Measurements from ENCODE around the gene ABHD12. TPM values are rescaled to one million over a fixed set of nuclear protein-coding genes. Genes with fewer than 3 reads are reported as not detected.

Gene ABHD12
- total RNA-seq, 2 donors from 2014 or later, result 11.2 to 23.0 TPM

- peaks cover 4% of the 10 kb centered on the region for H3K9me3 Mint-ChIP-seq
- H3K27ac Mint-ChIP-seq, result no peak overlapping the region
- no peaks in the 10 kb centered on the region for H3K36me3 Mint-ChIP-seq (ENCODE audit: low read depth)
- H3K4me3 Mint-ChIP-seq, result no peak overlapping the region
- no peaks in the 10 kb centered on the region for H3K4me1 Mint-ChIP-seq
- no peak for ATAC-seq (replicated peaks)
- H3K27me3 Mint-ChIP-seq, result no peaks in the 10 kb centered on the region
Measured at GRCh38 chr20:25397821-25398220, 7.2 kb upstream of the ABHD12 start.

GRCh38 chr20:25397096-25397495 lies 6.5 kb upstream of the ABHD12 start:
- no peak overlapping the region for H3K27ac Mint-ChIP-seq
- no peaks in the 10 kb centered on the region for H3K27me3 Mint-ChIP-seq
- no peaks in the 10 kb centered on the region for H3K36me3 Mint-ChIP-seq (ENCODE audit: low read depth)
- H3K9me3 Mint-ChIP-seq, result no peaks in the 10 kb centered on the region
- ATAC-seq (replicated peaks), result no peak
- H3K4me3 Mint-ChIP-seq, result no peak overlapping the region
- no peaks in the 10 kb centered on the region for H3K4me1 Mint-ChIP-seq

- Mint-ChIP-seq H3K27ac (no peak overlapping the region), H3K27me3 (no peaks in the 10 kb centered on the region)
Measured at GRCh38 chr20:25394996-25395395, 4.4 kb upstream of the ABHD12 start.

GRCh38 chr20:25394276-25394675 lies 3.6 kb upstream of the ABHD12 start:
- H3K9me3 Mint-ChIP-seq, result no peaks in the 10 kb centered on the region

More at GRCh38 chr20:25394996-25395395, 4.4 kb upstream of the ABHD12 start:
- no peaks in the 10 kb centered on the region for H3K36me3 Mint-ChIP-seq (ENCODE audit: low read depth)
- H3K4me1 Mint-ChIP-seq, result no peaks in the 10 kb centered on the region
- H3K9me3 Mint-ChIP-seq, result no peaks in the 10 kb centered on the region
- no peak overlapping the region for H3K4me3 Mint-ChIP-seq
- no peak for ATAC-seq (replicated peaks)

GRCh38 chr20:25389858-25390537 lies 637 bp downstream of the ABHD12 start:
- peaks cover 10% of the 10 kb centered on the region for H3K36me3 Mint-ChIP-seq (ENCODE audit: low read depth)
- no peaks in the 10 kb centered on the region for H3K9me3 Mint-ChIP-seq
- no peaks in the 10 kb centered on the region for H3K27me3 Mint-ChIP-seq
- no peak overlapping the region for H3K27ac Mint-ChIP-seq
- peak overlapping the region; percentile 82 for H3K4me3 Mint-ChIP-seq
- peak; percentile 13 for ATAC-seq (replicated peaks)
- H3K4me1 Mint-ChIP-seq, result peaks cover 5% of the 10 kb centered on the region

More at GRCh38 chr20:25394276-25394675, 3.6 kb upstream of the ABHD12 start:
- Mint-ChIP-seq H3K27me3 (no peaks in the 10 kb centered on the region), H3K4me3 (no peak overlapping the region), H3K4me1 (peaks cover 3% of the 10 kb centered on the region), H3K27ac (no peak overlapping the region), H3K36me3 (ENCODE audit: low read depth) (no peaks in the 10 kb centered on the region)
- ATAC-seq (replicated peaks), result no peak

- peaks cover 5% of the 10 kb centered on the region for H3K4me1 Mint-ChIP-seq
- H3K27me3 Mint-ChIP-seq, result no peaks in the 10 kb centered on the region
- peak overlapping the region; percentile 39 for H3K27ac Mint-ChIP-seq
- ATAC-seq (replicated peaks), result no peak
- no peaks in the 10 kb centered on the region for H3K9me3 Mint-ChIP-seq
- H3K36me3 Mint-ChIP-seq (ENCODE audit: low read depth), result peaks cover 10% of the 10 kb centered on the region
- H3K4me3 Mint-ChIP-seq, result peak overlapping the region; percentile 82
Measured at GRCh38 chr20:25389401-25389857, 1.2 kb downstream of the ABHD12 start.

- no peaks in the 10 kb centered on the region for H3K9me3 Mint-ChIP-seq
- H3K4me3 Mint-ChIP-seq, result no peak overlapping the region
- H3K4me1 Mint-ChIP-seq, result peaks cover 13% of the 10 kb centered on the region
- peak overlapping the region; percentile 6 for H3K27ac Mint-ChIP-seq
- peaks cover 13% of the 10 kb centered on the region for H3K36me3 Mint-ChIP-seq (ENCODE audit: low read depth)
- H3K27me3 Mint-ChIP-seq, result no peaks in the 10 kb centered on the region
- ATAC-seq (replicated peaks), result no peak
Measured at GRCh38 chr20:25382704-25383370, 7.8 kb downstream of the ABHD12 start.

- Mint-ChIP-seq H3K27ac (peak overlapping the region; percentile 18), H3K4me1 (peaks cover 13% of the 10 kb centered on the region)
Measured at GRCh38 chr20:25380945-25381614, 9.6 kb downstream of the ABHD12 start.

GRCh38 chr20:25378884-25379733 lies 11.5 kb downstream of the ABHD12 start:
- Mint-ChIP-seq H3K4me3 (no peak overlapping the region), H3K4me1 (peaks cover 16% of the 10 kb centered on the region), H3K36me3 (ENCODE audit: low read depth) (peaks cover 9% of the 10 kb centered on the region), H3K27ac (peak overlapping the region; percentile 2), H3K9me3 (no peaks in the 10 kb centered on the region), H3K27me3 (no peaks in the 10 kb centered on the region)
- ATAC-seq (replicated peaks), result no peak

More at GRCh38 chr20:25380945-25381614, 9.6 kb downstream of the ABHD12 start:
- H3K9me3 Mint-ChIP-seq, result no peaks in the 10 kb centered on the region
- peaks cover 9% of the 10 kb centered on the region for H3K36me3 Mint-ChIP-seq (ENCODE audit: low read depth)
- no peak overlapping the region for H3K4me3 Mint-ChIP-seq
- no peaks in the 10 kb centered on the region for H3K27me3 Mint-ChIP-seq
- no peak for ATAC-seq (replicated peaks)

GRCh38 chr20:25378189-25378883 lies 12.3 kb downstream of the ABHD12 start:
- H3K27me3 Mint-ChIP-seq, result no peaks in the 10 kb centered on the region
- peaks cover 9% of the 10 kb centered on the region for H3K36me3 Mint-ChIP-seq (ENCODE audit: low read depth)
- H3K9me3 Mint-ChIP-seq, result no peaks in the 10 kb centered on the region
- H3K4me1 Mint-ChIP-seq, result peaks cover 16% of the 10 kb centered on the region
- no peak overlapping the region for H3K4me3 Mint-ChIP-seq
- no peak for ATAC-seq (replicated peaks)
- H3K27ac Mint-ChIP-seq, result no peak overlapping the region

GRCh38 chr20:25376886-25377285 lies 13.7 kb downstream of the ABHD12 start:
- no peak for ATAC-seq (replicated peaks)
- Mint-ChIP-seq H3K36me3 (ENCODE audit: low read depth) (peaks cover 3% of the 10 kb centered on the region), H3K27me3 (no peaks in the 10 kb centered on the region), H3K27ac (no peak overlapping the region), H3K4me1 (peaks cover 21% of the 10 kb centered on the region), H3K9me3 (no peaks in the 10 kb centered on the region), H3K4me3 (no peak overlapping the region)

- no peaks in the 10 kb centered on the region for H3K27me3 Mint-ChIP-seq
- H3K4me3 Mint-ChIP-seq, result no peak overlapping the region
- H3K36me3 Mint-ChIP-seq (ENCODE audit: low read depth), result no peaks in the 10 kb centered on the region
- H3K4me1 Mint-ChIP-seq, result peaks cover 21% of the 10 kb centered on the region
- H3K9me3 Mint-ChIP-seq, result no peaks in the 10 kb centered on the region
- no peak for ATAC-seq (replicated peaks)
- H3K27ac Mint-ChIP-seq, result no peak overlapping the region
Measured at GRCh38 chr20:25376236-25376635, 14.4 kb downstream of the ABHD12 start.

GRCh38 chr20:25374842-25375241 lies 15.8 kb downstream of the ABHD12 start:
- no peak for ATAC-seq (replicated peaks)
- Mint-ChIP-seq H3K4me1 (peaks cover 14% of the 10 kb centered on the region), H3K36me3 (ENCODE audit: low read depth) (no peaks in the 10 kb centered on the region), H3K4me3 (no peak overlapping the region), H3K9me3 (no peaks in the 10 kb centered on the region), H3K27me3 (no peaks in the 10 kb centered on the region), H3K27ac (no peak overlapping the region)
